Neural progenitor cell (in vitro differentiated cells): ENCODE measurements around the gene COQ9. TPM values are rescaled to one million over a fixed set of nuclear protein-coding genes. Genes with fewer than 3 reads are reported as not detected.
"Not testable (repeated sequence)": the region's sequence is repeated elsewhere in the genome, so short reads cannot be mapped to it uniquely, and the experiment has no call there.

Source experiments
- DNase-seq: peaks from one replicate; pipeline ENCODE4 v3.0.0-alpha.2; 2016; ENCODE audit warnings: low spot score
- H2AFZ ChIP-seq: fragments of 200-600 bp; sonication (generic); replicated peaks from 2 replicates; pipeline ENCODE4 v1.6.1; 2016; ENCODE audit warnings: antibody characterized with exemption
- H3F3A ChIP-seq: fragments of 200-600 bp; sonication (generic); 2 replicates; pipeline ENCODE4 v1.6.1; 2016; ENCODE audit warnings: antibody characterized with exemption, low read depth
- H3K27ac ChIP-seq: fragments of 200-600 bp; sonication (generic); 2 replicates; pipeline ENCODE4 v1.5.1; 2016; ENCODE audit warnings: mild to moderate bottlenecking
- H3K27me3 ChIP-seq: fragments of 200-600 bp; sonication (generic); 2 replicates; pipeline ENCODE4 v1.6.1; 2016; ENCODE audit warnings: mild to moderate bottlenecking, moderate library complexity
- H3K36me3 ChIP-seq: fragments of 200-600 bp; sonication (generic); 2 replicates; pipeline ENCODE4 v1.5.1; 2016
- H3K4me1 ChIP-seq: fragments of 200-600 bp; sonication (generic); 2 replicates; pipeline ENCODE4 v1.6.1; 2016; ENCODE audit warnings: mixed run types
- H3K4me2 ChIP-seq: fragments of 200-600 bp; sonication (generic); 2 replicates; pipeline ENCODE4 v1.6.1; 2016
- H3K4me3 ChIP-seq: fragments of 200-600 bp; sonication (generic); 2 replicates; pipeline ENCODE4 v1.5.1; 2016
- H3K79me2 ChIP-seq: fragments of 200-600 bp; sonication (generic); 2 replicates; pipeline ENCODE4 v1.6.1; 2016; ENCODE audit warnings: low read depth
- H3K9ac ChIP-seq: fragments of 200-600 bp; sonication (generic); 2 replicates; pipeline ENCODE4 v1.6.1; 2016
- H3K9me3 ChIP-seq: fragments of 200-600 bp; sonication (generic); 2 replicates; pipeline ENCODE4 v1.5.1; 2016; ENCODE audit warnings: low read depth
- H4K20me1 ChIP-seq: fragments of 200-600 bp; sonication (generic); 2 replicates; pipeline ENCODE4 v1.6.1; 2016; ENCODE audit warnings: low read depth
- H3K27ac Mint-ChIP-seq: 3 replicates; pipeline ENCODE4 v1.8.0; 2021; ENCODE audit warnings: mixed read lengths
- H3K27me3 Mint-ChIP-seq: 2 replicates; pipeline ENCODE4 v1.8.0; 2022; ENCODE audit warnings: low read depth, mild to moderate bottlenecking, inconsistent platforms, moderate library complexity, mixed read lengths; ENCODE audit not compliant: insufficient read depth
- H3K36me3 Mint-ChIP-seq: 3 replicates; pipeline ENCODE4 v1.8.0; 2021; ENCODE audit warnings: mixed read lengths
- H3K4me1 Mint-ChIP-seq: 3 replicates; pipeline ENCODE4 v1.8.0; 2021; ENCODE audit warnings: mixed read lengths
- H3K4me3 Mint-ChIP-seq: 3 replicates; pipeline ENCODE4 v1.8.0; 2021; ENCODE audit warnings: mild to moderate bottlenecking, moderate library complexity, mixed read lengths
- H3K9me3 Mint-ChIP-seq: 3 replicates; pipeline ENCODE4 v1.8.0; 2020; ENCODE audit warnings: mixed read lengths
- EZH2 ChIP-seq: fragments of 200-600 bp; sonication (generic); IDR thresholded peaks from 2 replicates; pipeline ENCODE4 v1.6.1; 2017; ENCODE audit warnings: antibody characterized with exemption, mild to moderate bottlenecking, moderate library complexity
- EZH2phosphoT487 ChIP-seq: fragments of 200-600 bp; sonication (generic); IDR thresholded peaks from 2 replicates; pipeline ENCODE4 v1.6.1; 2017; ENCODE audit warnings: antibody characterized with exemption
- total RNA-seq: library from RNA; depleted of rRNA; stranded (reverse); fragments of >200 nt; gene quantifications from 2 replicates; pipeline ENCODE4 v1.2.3, GENCODE V29; 2015; ENCODE audit warnings: low replicate concordance
- TF ChIP-seq, protein P1 (sequence below): fragments of 200-600 bp; sonication (generic); IDR thresholded peaks from 2 replicates; pipeline ENCODE4 v1.5.1; 2017; ENCODE audit warnings: antibody characterized with exemption, mild to moderate bottlenecking

COQ9 gene, protein sequence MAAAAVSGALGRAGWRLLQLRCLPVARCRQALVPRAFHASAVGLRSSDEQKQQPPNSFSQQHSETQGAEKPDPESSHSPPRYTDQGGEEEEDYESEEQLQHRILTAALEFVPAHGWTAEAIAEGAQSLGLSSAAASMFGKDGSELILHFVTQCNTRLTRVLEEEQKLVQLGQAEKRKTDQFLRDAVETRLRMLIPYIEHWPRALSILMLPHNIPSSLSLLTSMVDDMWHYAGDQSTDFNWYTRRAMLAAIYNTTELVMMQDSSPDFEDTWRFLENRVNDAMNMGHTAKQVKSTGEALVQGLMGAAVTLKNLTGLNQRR
- total RNA-seq = 20.2 and 20.3 TPM in 2 replicates

DNA sequence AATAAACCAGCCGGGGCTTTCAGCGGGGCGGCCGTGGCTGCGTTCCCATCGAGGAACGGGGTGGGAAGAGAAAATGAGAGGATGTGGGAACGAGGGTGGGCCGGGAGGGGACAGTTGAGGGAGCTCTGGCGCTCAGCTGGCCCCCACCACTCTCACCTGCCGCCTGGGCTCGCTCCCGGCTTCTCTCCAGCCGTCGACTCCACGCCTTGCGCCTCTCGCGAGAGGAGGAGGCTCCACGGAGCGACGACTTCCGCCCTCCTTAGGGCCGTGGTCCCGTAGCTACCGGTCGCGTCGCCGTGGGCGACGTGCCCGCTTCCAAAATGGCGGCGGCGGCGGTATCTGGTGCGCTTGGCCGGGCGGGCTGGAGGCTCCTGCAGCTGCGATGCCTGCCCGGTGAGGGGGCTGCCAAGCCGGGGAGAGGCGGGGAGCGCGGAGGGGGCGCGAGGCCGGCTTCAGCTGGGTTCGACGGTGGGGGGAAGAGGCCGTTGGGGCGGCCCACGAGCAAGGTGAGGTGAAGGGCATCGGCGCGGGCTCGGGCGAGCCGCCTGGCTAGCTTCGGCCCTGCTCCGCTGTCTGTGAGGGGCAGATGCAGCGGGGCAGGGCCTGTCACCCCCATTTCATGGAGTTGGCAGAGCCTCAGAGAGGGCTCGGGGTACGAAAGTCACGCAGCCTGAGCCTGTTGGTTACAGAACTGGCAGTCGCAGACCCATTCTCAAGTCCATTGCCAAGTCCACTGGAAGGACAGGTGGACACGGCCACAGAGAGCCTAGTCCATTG, at the start of gene COQ9, which contains the start of gene CIAPIN1:
TSS of gene COQ9 (plus strand) at position 294 of the 777 bp plus-strand sequence. CDS start at position 321, 27 bp downstream.
TSS of gene CIAPIN1 (minus strand) at position 200 of the 777 bp plus-strand sequence. CDS start 6,457 bp downstream, outside the sequence.
- TF ChIP-seq EZH2phosphoT487 (no peak), EZH2 (no peak)
- TF ChIP-seq, protein P1, sequence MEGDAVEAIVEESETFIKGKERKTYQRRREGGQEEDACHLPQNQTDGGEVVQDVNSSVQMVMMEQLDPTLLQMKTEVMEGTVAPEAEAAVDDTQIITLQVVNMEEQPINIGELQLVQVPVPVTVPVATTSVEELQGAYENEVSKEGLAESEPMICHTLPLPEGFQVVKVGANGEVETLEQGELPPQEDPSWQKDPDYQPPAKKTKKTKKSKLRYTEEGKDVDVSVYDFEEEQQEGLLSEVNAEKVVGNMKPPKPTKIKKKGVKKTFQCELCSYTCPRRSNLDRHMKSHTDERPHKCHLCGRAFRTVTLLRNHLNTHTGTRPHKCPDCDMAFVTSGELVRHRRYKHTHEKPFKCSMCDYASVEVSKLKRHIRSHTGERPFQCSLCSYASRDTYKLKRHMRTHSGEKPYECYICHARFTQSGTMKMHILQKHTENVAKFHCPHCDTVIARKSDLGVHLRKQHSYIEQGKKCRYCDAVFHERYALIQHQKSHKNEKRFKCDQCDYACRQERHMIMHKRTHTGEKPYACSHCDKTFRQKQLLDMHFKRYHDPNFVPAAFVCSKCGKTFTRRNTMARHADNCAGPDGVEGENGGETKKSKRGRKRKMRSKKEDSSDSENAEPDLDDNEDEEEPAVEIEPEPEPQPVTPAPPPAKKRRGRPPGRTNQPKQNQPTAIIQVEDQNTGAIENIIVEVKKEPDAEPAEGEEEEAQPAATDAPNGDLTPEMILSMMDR = no peak
- Mint-ChIP-seq H3K9me3 (no peaks in the 10 kb centered on the region), H3K36me3 (peaks cover 10% of the 10 kb centered on the region), H3K4me1 (peaks cover 17% of the 10 kb centered on the region), H3K27me3 (peaks cover 2% of the 10 kb centered on the region), H3K27ac (peak within 1 kb of the TSS; percentile 94), H3K4me3 (peak within 1 kb of the TSS; percentile 95)
- Histone ChIP-seq H3K4me3 (peak within 1 kb of the TSS; percentile 91), H3K36me3 (no peaks in the 10 kb centered on the region), H3K4me2 (peak within 1 kb of the TSS; percentile 92), H2AFZ (peak within 1 kb of the TSS; percentile 80), H3K79me2 (peaks cover 50% of the 10 kb centered on the region), H3K9ac (peak within 1 kb of the TSS; percentile 88), H3K27me3 (no peaks in the 10 kb centered on the region), H3K9me3 (no peaks in the 10 kb centered on the region), H3F3A (no peaks in the 10 kb centered on the region), H3K4me1 (no peaks in the 10 kb centered on the region), H4K20me1 (no peaks in the 10 kb centered on the region), H3K27ac (no peak within 1 kb of the TSS)
- DNase-seq = peak; percentile 97

DNA sequence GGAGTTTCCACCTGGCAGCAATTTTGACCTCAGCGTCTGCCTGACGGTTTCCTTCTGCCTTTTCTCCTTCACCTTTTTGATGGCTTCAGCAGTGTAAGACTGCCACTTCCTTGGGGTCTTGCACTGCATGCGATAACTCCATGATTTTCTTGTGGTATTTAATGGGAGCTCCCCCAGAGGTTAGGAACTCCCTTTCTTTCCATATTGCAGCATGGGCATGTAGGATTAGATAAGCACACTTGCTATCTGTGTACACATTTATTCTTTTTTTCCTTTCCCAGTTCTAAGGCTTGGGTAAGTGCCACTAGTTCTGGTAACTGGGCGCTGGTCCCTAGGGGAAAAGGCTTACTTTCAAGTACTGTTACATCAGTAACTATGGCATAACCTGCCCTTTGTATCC, 49.8 kb upstream of the COQ9 start:
- not testable (repeated sequence) for H3K4me3 Mint-ChIP-seq, H3K27ac ChIP-seq, H3F3A ChIP-seq, H3K36me3 ChIP-seq, H3K9ac ChIP-seq, H4K20me1 ChIP-seq, H3K4me1 ChIP-seq, H3K4me3 ChIP-seq, DNase-seq, H3K27me3 Mint-ChIP-seq, H3K4me2 ChIP-seq, H3K4me1 Mint-ChIP-seq, H3K27ac Mint-ChIP-seq, H2AFZ ChIP-seq, H3K9me3 Mint-ChIP-seq, H3K27me3 ChIP-seq, H3K79me2 ChIP-seq, H3K9me3 ChIP-seq, H3K36me3 Mint-ChIP-seq

DNA sequence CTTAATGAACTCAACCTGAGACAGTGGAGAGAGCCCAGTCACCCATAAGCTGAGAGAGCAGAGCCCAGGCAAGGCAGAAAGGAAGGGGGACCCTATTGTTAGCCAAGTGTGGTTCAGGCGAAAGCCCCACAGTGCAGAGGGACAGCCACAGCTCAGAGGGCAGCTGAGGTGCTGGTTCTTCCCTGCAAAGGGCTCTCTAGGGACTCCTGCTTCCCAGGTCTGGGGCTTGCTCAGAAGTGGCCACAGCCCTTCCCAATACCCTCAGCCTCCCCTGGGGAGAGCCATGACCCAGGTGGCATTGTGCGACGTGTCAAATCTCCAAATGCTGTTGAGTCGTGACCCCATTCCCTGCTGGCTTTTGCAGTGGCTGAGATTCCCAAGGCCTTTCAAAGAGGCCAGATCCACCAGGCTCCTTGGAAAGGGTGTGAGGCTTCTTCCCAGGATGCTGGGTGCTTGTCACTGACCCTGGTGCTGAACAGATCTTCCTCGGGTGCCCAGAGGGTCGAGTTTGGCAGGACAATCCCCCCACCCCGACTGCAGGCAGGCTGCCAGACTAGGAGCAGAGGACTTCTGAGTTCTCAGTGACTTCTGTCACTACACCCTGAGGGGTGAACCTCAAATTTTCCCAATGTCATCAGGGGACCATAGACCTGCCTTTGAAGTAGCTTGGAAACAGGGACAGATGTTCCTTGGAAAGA, 45.2 kb upstream of the COQ9 start:
- H3K36me3 Mint-ChIP-seq = no peaks in the 10 kb centered on the region
- H3K36me3 ChIP-seq = no peaks in the 10 kb centered on the region
- H3K27ac Mint-ChIP-seq = no peak overlapping the region
- H3K9ac ChIP-seq = no peak overlapping the region
- no peaks in the 10 kb centered on the region for H3K27me3 ChIP-seq
- no peak for DNase-seq
- H2AFZ ChIP-seq = no peak overlapping the region
- no peak overlapping the region for H3K4me3 ChIP-seq
- peaks cover 10% of the 10 kb centered on the region for H3K27me3 Mint-ChIP-seq
- no peaks in the 10 kb centered on the region for H3K9me3 Mint-ChIP-seq
- no peak overlapping the region for H3K4me3 Mint-ChIP-seq
- no peaks in the 10 kb centered on the region for H3K9me3 ChIP-seq
- H3K4me2 ChIP-seq = no peak overlapping the region
- no peaks in the 10 kb centered on the region for H3K4me1 Mint-ChIP-seq
- H4K20me1 ChIP-seq = no peaks in the 10 kb centered on the region
- peaks cover 8% of the 10 kb centered on the region for H3F3A ChIP-seq
- no peak overlapping the region for H3K27ac ChIP-seq
- H3K4me1 ChIP-seq = no peaks in the 10 kb centered on the region
- TF ChIP-seq EZH2 (no peak), EZH2phosphoT487 (no peak)
- TF ChIP-seq, protein P1 = no peak
- H3K79me2 ChIP-seq = no peaks in the 10 kb centered on the region
